ENCODE measurements around the gene OCRL. TPM values are rescaled to one million over a fixed set of nuclear protein-coding genes. Genes with fewer than 3 reads are reported as not detected.

OCRL gene
- total RNA-seq = 10 to 100 TPM in 1 of 2 donors, 1 to 10 TPM in 1; 6.4 to 13.1 TPM
- 1 to 10 TPM; 3.1 to 5.0 TPM for polyA plus RNA-seq

- Histone ChIP-seq H3K36me3 (ENCODE audit: control insufficient read depth in 4 of 4, insufficient read depth in 3 of 4, low read depth in 1 of 4, low read length in 3 of 4) (no peaks in the 10 kb centered on the region), H3K9ac (ENCODE audit: low read depth in 1 of 2, low read length in 2 of 2) (peak within 1 kb of the TSS in 1 of 2 donors; percentile 39), H3K4me1 (ENCODE audit: control insufficient read depth in 4 of 4, insufficient read depth in 4 of 4, low read length in 3 of 4) (peaks cover 0 to 3% (median 2%) of the 10 kb centered on the region in 4 donors), H3K9me3 (ENCODE audit: control insufficient read depth in 4 of 4, low read length in 3 of 4) (no peaks in the 10 kb centered on the region), H3K27ac (ENCODE audit: low read depth in 1 of 2, low read length in 2 of 2) (peak within 1 kb of the TSS; percentile 83 to 91), H3K27me3 (ENCODE audit: control insufficient read depth in 4 of 4, insufficient read depth in 4 of 4, low read length in 3 of 4) (no peaks in the 10 kb centered on the region), H3K4me3 (ENCODE audit: low read depth in 1 of 3, low read length in 3 of 3) (peak within 1 kb of the TSS; percentile 56 to 84 (median 83))
- TF ChIP-seq GABPA (IDR thresholded peaks at IDR 0.05 in 1 of 2, conservative IDR thresholded peaks at IDR 0.05 in 1 of 2) (no peak), YY1 (IDR thresholded peaks at IDR 0.05) (no peak), RAD21 (IDR thresholded peaks at IDR 0.05) (peak; percentile 20 to 63), EGR1 (IDR thresholded peaks at IDR 0.05; ENCODE audit: low read depth in 2 of 2) (peak in 1 of 2 donors; percentile 25)
- TF ChIP-seq, protein P1, sequence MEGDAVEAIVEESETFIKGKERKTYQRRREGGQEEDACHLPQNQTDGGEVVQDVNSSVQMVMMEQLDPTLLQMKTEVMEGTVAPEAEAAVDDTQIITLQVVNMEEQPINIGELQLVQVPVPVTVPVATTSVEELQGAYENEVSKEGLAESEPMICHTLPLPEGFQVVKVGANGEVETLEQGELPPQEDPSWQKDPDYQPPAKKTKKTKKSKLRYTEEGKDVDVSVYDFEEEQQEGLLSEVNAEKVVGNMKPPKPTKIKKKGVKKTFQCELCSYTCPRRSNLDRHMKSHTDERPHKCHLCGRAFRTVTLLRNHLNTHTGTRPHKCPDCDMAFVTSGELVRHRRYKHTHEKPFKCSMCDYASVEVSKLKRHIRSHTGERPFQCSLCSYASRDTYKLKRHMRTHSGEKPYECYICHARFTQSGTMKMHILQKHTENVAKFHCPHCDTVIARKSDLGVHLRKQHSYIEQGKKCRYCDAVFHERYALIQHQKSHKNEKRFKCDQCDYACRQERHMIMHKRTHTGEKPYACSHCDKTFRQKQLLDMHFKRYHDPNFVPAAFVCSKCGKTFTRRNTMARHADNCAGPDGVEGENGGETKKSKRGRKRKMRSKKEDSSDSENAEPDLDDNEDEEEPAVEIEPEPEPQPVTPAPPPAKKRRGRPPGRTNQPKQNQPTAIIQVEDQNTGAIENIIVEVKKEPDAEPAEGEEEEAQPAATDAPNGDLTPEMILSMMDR (IDR thresholded peaks at IDR 0.05; ENCODE audit: low read depth, low read length, missing input control) = peak; percentile 67
- DNase-seq (ENCODE audit: low spot score) = peak; percentile 68
- WGBS = under 1% methylated on average over 35 of the region's 60 CpGs
Observed at GRCh38 chrX:129540068-129540653, at the start of gene OCRL. Gene OCRL (plus strand): TSS chrX:129540259. CDS start chrX:129540440, 181 bp downstream.

DNA sequence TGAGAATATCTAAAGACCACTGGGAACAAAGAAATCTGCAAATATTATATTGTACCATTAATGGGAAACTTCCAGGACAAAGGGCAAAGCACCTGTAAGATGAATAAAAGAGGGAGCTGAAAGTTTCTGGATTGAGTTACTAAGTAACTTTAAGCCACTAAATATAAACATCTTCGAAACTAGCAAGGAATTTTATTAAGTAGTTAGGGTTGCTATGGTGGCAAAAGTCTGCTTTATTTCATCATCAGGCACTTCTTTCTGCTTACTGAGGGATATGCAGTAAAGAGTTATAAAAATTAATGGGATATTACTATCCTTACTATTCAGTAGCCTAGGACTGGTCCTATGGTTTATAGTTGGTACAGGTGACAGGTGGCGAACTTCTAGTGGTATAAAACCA is 49.7 kb upstream of the OCRL start:
- H3K4me3 ChIP-seq (ENCODE audit: low read depth in 1 of 3, low read length in 3 of 3) = no peak overlapping the region
- no peak for DNase-seq (ENCODE audit: low spot score)
- no peak overlapping the region for H3K27ac ChIP-seq (ENCODE audit: low read depth in 1 of 2, low read length in 2 of 2)
- no peaks in the 10 kb centered on the region for H3K27me3 ChIP-seq (ENCODE audit: control insufficient read depth in 4 of 4, insufficient read depth in 4 of 4, low read length in 3 of 4)
- WGBS = 96% methylated on average over 2 of the region's 2 CpGs
- peaks cover 3 to 22% (median 19%) of the 10 kb centered on the region in 4 donors for H3K36me3 ChIP-seq (ENCODE audit: control insufficient read depth in 4 of 4, insufficient read depth in 3 of 4, low read depth in 1 of 4, low read length in 3 of 4)
- TF ChIP-seq SP1 (IDR thresholded peaks at IDR 0.05) (no peak), NR2F2 (IDR thresholded peaks at IDR 0.05) (no peak), ATF3 (IDR thresholded peaks at IDR 0.05) (no peak), RXRA (IDR thresholded peaks at IDR 0.05) (no peak)
- H3K4me1 ChIP-seq (ENCODE audit: control insufficient read depth in 4 of 4, insufficient read depth in 4 of 4, low read length in 3 of 4) = no peaks in the 10 kb centered on the region
- no peak overlapping the region for H3K9ac ChIP-seq (ENCODE audit: low read depth in 1 of 2, low read length in 2 of 2)
- H3K9me3 ChIP-seq (ENCODE audit: control insufficient read depth in 4 of 4, low read length in 3 of 4) = no peaks in the 10 kb centered on the region

DNA sequence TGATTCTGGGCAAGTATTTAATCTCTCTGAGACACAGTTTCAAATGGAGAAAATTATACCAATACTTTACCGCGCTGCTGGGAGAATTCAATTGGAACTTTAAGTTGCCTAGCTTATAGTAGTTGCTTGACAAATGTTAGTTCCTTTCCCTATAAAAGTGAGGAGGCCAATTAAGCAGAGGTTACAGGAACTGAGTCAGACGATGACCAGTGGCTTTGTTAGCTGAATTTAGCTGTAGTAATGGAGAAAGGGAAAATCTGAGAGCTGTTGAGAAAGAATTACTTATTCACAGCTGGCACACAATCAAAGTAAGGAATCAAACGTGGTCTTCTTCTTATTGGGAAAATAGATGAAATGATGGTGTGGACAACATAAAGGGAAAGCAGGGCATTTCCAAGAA is 46.4 kb upstream of the OCRL start:
- no peaks in the 10 kb centered on the region for H3K4me1 ChIP-seq (ENCODE audit: control insufficient read depth in 4 of 4, insufficient read depth in 4 of 4, low read length in 3 of 4)

More for the DNA sequence above, 46.4 kb upstream of the OCRL start:
- WGBS = 78% methylated on average over 4 of the region's 4 CpGs
- Histone ChIP-seq H3K36me3 (ENCODE audit: control insufficient read depth in 4 of 4, insufficient read depth in 3 of 4, low read depth in 1 of 4, low read length in 3 of 4) (peaks cover 2 to 45% (median 24%) of the 10 kb centered on the region in 4 donors), H3K9me3 (ENCODE audit: control insufficient read depth in 4 of 4, low read length in 3 of 4) (no peaks in the 10 kb centered on the region), H3K27ac (ENCODE audit: low read depth in 1 of 2, low read length in 2 of 2) (no peak overlapping the region), H3K9ac (ENCODE audit: low read depth in 1 of 2, low read length in 2 of 2) (no peak overlapping the region), H3K4me3 (ENCODE audit: low read depth in 1 of 3, low read length in 3 of 3) (no peak overlapping the region), H3K27me3 (ENCODE audit: control insufficient read depth in 4 of 4, insufficient read depth in 4 of 4, low read length in 3 of 4) (no peaks in the 10 kb centered on the region)
- no peak for DNase-seq (ENCODE audit: low spot score)
- TF ChIP-seq, protein P2, sequence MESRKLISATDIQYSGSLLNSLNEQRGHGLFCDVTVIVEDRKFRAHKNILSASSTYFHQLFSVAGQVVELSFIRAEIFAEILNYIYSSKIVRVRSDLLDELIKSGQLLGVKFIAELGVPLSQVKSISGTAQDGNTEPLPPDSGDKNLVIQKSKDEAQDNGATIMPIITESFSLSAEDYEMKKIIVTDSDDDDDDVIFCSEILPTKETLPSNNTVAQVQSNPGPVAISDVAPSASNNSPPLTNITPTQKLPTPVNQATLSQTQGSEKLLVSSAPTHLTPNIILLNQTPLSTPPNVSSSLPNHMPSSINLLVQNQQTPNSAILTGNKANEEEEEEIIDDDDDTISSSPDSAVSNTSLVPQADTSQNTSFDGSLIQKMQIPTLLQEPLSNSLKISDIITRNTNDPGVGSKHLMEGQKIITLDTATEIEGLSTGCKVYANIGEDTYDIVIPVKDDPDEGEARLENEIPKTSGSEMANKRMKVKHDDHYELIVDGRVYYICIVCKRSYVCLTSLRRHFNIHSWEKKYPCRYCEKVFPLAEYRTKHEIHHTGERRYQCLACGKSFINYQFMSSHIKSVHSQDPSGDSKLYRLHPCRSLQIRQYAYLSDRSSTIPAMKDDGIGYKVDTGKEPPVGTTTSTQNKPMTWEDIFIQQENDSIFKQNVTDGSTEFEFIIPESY (IDR thresholded peaks at IDR 0.05) = no peak
- TF ChIP-seq JUND (IDR thresholded peaks at IDR 0.05) = no peak
- TF ChIP-seq SP1 (IDR thresholded peaks at IDR 0.05) = no peak
- TF ChIP-seq NR2F2 (IDR thresholded peaks at IDR 0.05) = no peak
- no peak for TF ChIP-seq YY1 (IDR thresholded peaks at IDR 0.05)
- no peak for TF ChIP-seq RXRA (IDR thresholded peaks at IDR 0.05)
- no peak for TF ChIP-seq FOXA1 (IDR thresholded peaks at IDR 0.05)
- no peak for TF ChIP-seq GABPA (IDR thresholded peaks at IDR 0.05 in 1 of 2, conservative IDR thresholded peaks at IDR 0.05 in 1 of 2)
- TF ChIP-seq REST (IDR thresholded peaks at IDR 0.05) = no peak
- TF ChIP-seq FOXA2 (IDR thresholded peaks at IDR 0.05) = no peak
- no peak for TF ChIP-seq TAF1 (conservative IDR thresholded peaks at IDR 0.05)
